Measurements from ENCODE around the gene GAB2. TPM values are rescaled to one million over a fixed set of nuclear protein-coding genes. Genes with fewer than 3 reads are reported as not detected.

The GAB2 gene
- total and polyA plus RNA-seq, 10 of the 15 experiments (the other 5 are each of a cell fraction or from before 2014, with no cell fraction given) = 0.69 to 12.6 (median 3.8) TPM

GRCh38 chr11:78457448-78457847 lies 39.8 kb upstream of the GAB2 start:
- H3K9me3 ChIP-seq (replicated peaks; ENCODE audit: control insufficient read depth, insufficient read depth, low read length) = peaks cover 9% of the 10 kb centered on the region
- WGBS (ENCODE audit: insufficient coverage, insufficient replicate concordance, low lambda C conversion rate, missing lambda C conversion rate) = 96% methylated on average over 2 of the region's 2 CpGs
- ChIA-PET POLR2A (no interaction called here), SMC1A (ENCODE audit: uncharacterized antibody, unreplicated experiment) (interaction anchor here (1.2 to 1.4 kb wide), 2 partner anchors 42 to 83 kb away, joined by 3 to 4 read pairs; no protein-coding TSS in a partner anchor), CTCF (interaction anchor here (1.0 kb wide), 1 partner anchor 107 kb away, joined by 3 read pairs; no protein-coding TSS in a partner anchor), RAD21 (ENCODE audit: unreplicated experiment) (no interaction called here)
- no peak overlapping the region for H3K4me2 ChIP-seq (ENCODE audit: control insufficient read depth, insufficient read depth)
- in situ Hi-C loops (cut with MboI) = no loop called here
- intact Hi-C loops (cut with micrococcal nuclease; ENCODE audit: unreplicated experiment) = no loop called here
- H3K9ac ChIP-seq (ENCODE audit: control insufficient read depth, insufficient read depth, low read length) = no peak overlapping the region
- TF ChIP-seq ZNF24 (IDR thresholded peaks at IDR 0.05) (no peak), HDAC6 (IDR thresholded peaks at IDR 0.05; ENCODE audit: unreplicated experiment) (no peak), CREB1 (IDR thresholded peaks at IDR 0.05; ENCODE audit: low read depth) (no peak), TAF1 (IDR thresholded peaks at IDR 0.05; ENCODE audit: borderline replicate concordance, low read depth, low read length) (no peak), SP1 (IDR thresholded peaks at IDR 0.05; ENCODE audit: low read depth, low read length) (no peak), ZNF687 (IDR thresholded peaks at IDR 0.05) (no peak), CBX3 (IDR thresholded peaks at IDR 0.05; ENCODE audit: borderline replicate concordance, low read depth) (no peak), IRF3 (IDR thresholded peaks at IDR 0.05) (no peak), NRF1 (conservative IDR thresholded peaks at IDR 0.05; ENCODE audit: low read depth, low read length) (no peak), SUZ12 (IDR thresholded peaks at IDR 0.05; ENCODE audit: unreplicated experiment) (no peak), FOXM1 (IDR thresholded peaks at IDR 0.05; ENCODE audit: low read depth, low read length) (no peak), PAX5 (IDR thresholded peaks at IDR 0.05; ENCODE audit: borderline replicate concordance, low read depth, low read length) (no peak), POLR2AphosphoS5 (IDR thresholded peaks at IDR 0.05; ENCODE audit: low read length) (no peak), ZBTB11 (CRISPR knock-in tag; IDR thresholded peaks at IDR 0.05) (no peak), SREBF1 (IDR thresholded peaks at IDR 0.05; ENCODE audit: low read length) (no peak), JUND (IDR thresholded peaks at IDR 0.05; ENCODE audit: low read depth, low read length) (no peak), KAT2A (conservative IDR thresholded peaks at IDR 0.05; ENCODE audit: control insufficient read depth, low read depth, low read length) (no peak)
- no peaks in the 10 kb centered on the region for H3K27me3 ChIP-seq (replicated peaks in 1 of 2; ENCODE audit: control insufficient read depth in 2 of 2, insufficient read depth in 2 of 2, low read length in 1 of 2)
- ATAC-seq = no peak
- no TSS peak for BruUV-seq (replicated peaks)
- H3K4me3 ChIP-seq = no peak overlapping the region
- H4K20me1 ChIP-seq (ENCODE audit: control insufficient read depth, insufficient read depth) = no peaks in the 10 kb centered on the region
- no peak overlapping the region for H3K27ac ChIP-seq (ENCODE audit: control insufficient read depth, insufficient read depth)
- peaks cover 0 to 4% of the 10 kb centered on the region in 2 experiments; a peak in 1 of 4 replicates for H3K36me3 ChIP-seq (ENCODE audit: control insufficient read depth in 2 of 2, insufficient read depth in 2 of 2, low read length in 1 of 2)
- FAIRE-seq = no peak
- H3K4me1 ChIP-seq (ENCODE audit: control insufficient read depth, insufficient read depth, low read length) = peaks cover 22% of the 10 kb centered on the region
- H2AFZ ChIP-seq (ENCODE audit: control insufficient read depth, low read depth, low read length) = no peak overlapping the region
- no peaks in the 10 kb centered on the region for H3K79me2 ChIP-seq (ENCODE audit: control insufficient read depth, insufficient read depth, low read length)
- DNase-seq (ENCODE audit: low read depth, low spot score) = no peak
